Measurements from ENCODE around the gene ADGRG7. TPM values are rescaled to one million over a fixed set of nuclear protein-coding genes. Genes with fewer than 3 reads are reported as not detected.

The ADGRG7 gene
- total and polyA plus RNA-seq, 8 donors, result 0.12 TPM; not detected in 7

GRCh38 chr3:100563652-100564211, 45.7 kb upstream of the ADGRG7 start:
- FAIRE-seq (no peak), DNase-seq (no peak), ATAC-seq (no peak)
- 91 to 93% methylated on average over 2 of the region's 2 CpGs for WGBS, 2 donors
- no peaks in the 10 kb centered on the region for H3K9me3 ChIP-seq
- H3K4me3 ChIP-seq, result no peak overlapping the region
- intact Hi-C loops (cut with DNase I), result no loop called here
- no peaks in the 10 kb centered on the region for H3K36me3 ChIP-seq
- H3K27me3 ChIP-seq, result no peaks in the 10 kb centered on the region
- H3K27ac ChIP-seq, result no peak overlapping the region
- no peaks in the 10 kb centered on the region for H3K4me1 ChIP-seq
- TF ChIP-seq, protein P1, sequence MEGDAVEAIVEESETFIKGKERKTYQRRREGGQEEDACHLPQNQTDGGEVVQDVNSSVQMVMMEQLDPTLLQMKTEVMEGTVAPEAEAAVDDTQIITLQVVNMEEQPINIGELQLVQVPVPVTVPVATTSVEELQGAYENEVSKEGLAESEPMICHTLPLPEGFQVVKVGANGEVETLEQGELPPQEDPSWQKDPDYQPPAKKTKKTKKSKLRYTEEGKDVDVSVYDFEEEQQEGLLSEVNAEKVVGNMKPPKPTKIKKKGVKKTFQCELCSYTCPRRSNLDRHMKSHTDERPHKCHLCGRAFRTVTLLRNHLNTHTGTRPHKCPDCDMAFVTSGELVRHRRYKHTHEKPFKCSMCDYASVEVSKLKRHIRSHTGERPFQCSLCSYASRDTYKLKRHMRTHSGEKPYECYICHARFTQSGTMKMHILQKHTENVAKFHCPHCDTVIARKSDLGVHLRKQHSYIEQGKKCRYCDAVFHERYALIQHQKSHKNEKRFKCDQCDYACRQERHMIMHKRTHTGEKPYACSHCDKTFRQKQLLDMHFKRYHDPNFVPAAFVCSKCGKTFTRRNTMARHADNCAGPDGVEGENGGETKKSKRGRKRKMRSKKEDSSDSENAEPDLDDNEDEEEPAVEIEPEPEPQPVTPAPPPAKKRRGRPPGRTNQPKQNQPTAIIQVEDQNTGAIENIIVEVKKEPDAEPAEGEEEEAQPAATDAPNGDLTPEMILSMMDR (IDR thresholded peaks at IDR 0.05), result no peak

GRCh38 chr3:100570811-100571210, 38.6 kb upstream of the ADGRG7 start:
- H3K4me3 ChIP-seq, result no peak overlapping the region
- peaks cover 0 to 8% (median 0%) of the 10 kb centered on the region in 3 donors for H3K36me3 ChIP-seq
- WGBS, 2 donors, result 93% methylated on average over 2 of the region's 2 CpGs
- intact Hi-C loops (cut with DNase I), result no loop called here
- no peaks in the 10 kb centered on the region for H3K4me1 ChIP-seq
- TF ChIP-seq, protein P1 (IDR thresholded peaks at IDR 0.05), result no peak
- H3K27me3 ChIP-seq, result no peaks in the 10 kb centered on the region
- no peak overlapping the region for H3K27ac ChIP-seq
- H3K9me3 ChIP-seq, result no peaks in the 10 kb centered on the region
- FAIRE-seq (no peak), ATAC-seq (no peak), DNase-seq (no peak)

- no peak for FAIRE-seq
- WGBS, 2 donors, result 95 to 97% methylated on average over 3 of the region's 3 CpGs
- Histone ChIP-seq H3K4me3 (no peak overlapping the region), H3K27me3 (no peaks in the 10 kb centered on the region), H3K4me1 (no peaks in the 10 kb centered on the region), H3K27ac (no peak overlapping the region), H3K36me3 (peaks cover 0 to under 1% (median 0%) of the 10 kb centered on the region in 3 donors), H3K9me3 (no peaks in the 10 kb centered on the region)
- DNase-seq, result no peak
- intact Hi-C loops (cut with DNase I), result no loop called here
- TF ChIP-seq, protein P1 (IDR thresholded peaks at IDR 0.05), result no peak
- no peak for ATAC-seq
These were observed 34.9 kb upstream of the ADGRG7 start for GRCh38 chr3:100574536-100574935.

GRCh38 chr3:100575704-100576103, 33.7 kb upstream of the ADGRG7 start:
- Histone ChIP-seq H3K4me1 (no peaks in the 10 kb centered on the region), H3K27ac (no peak overlapping the region), H3K27me3 (no peaks in the 10 kb centered on the region), H3K36me3 (no peaks in the 10 kb centered on the region), H3K9me3 (no peaks in the 10 kb centered on the region), H3K4me3 (no peak overlapping the region)
- ATAC-seq, result no peak
- no peak for DNase-seq
- FAIRE-seq, result no peak
- WGBS, 2 donors, result 93 to 96% methylated on average over 6 of the region's 6 CpGs
- TF ChIP-seq, protein P1 (IDR thresholded peaks at IDR 0.05), result no peak
- intact Hi-C loops (cut with DNase I), result no loop called here

GRCh38 chr3:100577382-100578008, 31.9 kb upstream of the ADGRG7 start:
- no peaks in the 10 kb centered on the region for H3K4me1 ChIP-seq
- H3K9me3 ChIP-seq, result no peaks in the 10 kb centered on the region
- TF ChIP-seq, protein P1 (IDR thresholded peaks at IDR 0.05), result no peak
- H3K4me3 ChIP-seq, result no peak overlapping the region
- DNase-seq (no peak), FAIRE-seq (no peak), ATAC-seq (no peak)
- H3K27ac ChIP-seq, result no peak overlapping the region
- H3K27me3 ChIP-seq, result no peaks in the 10 kb centered on the region
- H3K36me3 ChIP-seq, result no peaks in the 10 kb centered on the region
- intact Hi-C loops (cut with DNase I), result no loop called here
- WGBS, 2 donors, result 81 to 86% methylated on average over 1 of the region's 1 CpG

Data from pancreas (tissue), 10 donors.